ENCODE data around the gene GEMIN4. TPM values are rescaled to one million over a fixed set of nuclear protein-coding genes. Genes with fewer than 3 reads are reported as not detected.

GEMIN4 gene
- total RNA-seq, 1 donor from 2014 or later, result 18.4 TPM

- Histone ChIP-seq H3K79me2 (ENCODE audit: insufficient read depth, low read length) (peaks cover 72% of the 10 kb centered on the region), H3K9ac (ENCODE audit: low read length) (no peak overlapping the region), H2AFZ (ENCODE audit: low read depth, low read length) (no peak overlapping the region), H3K9me3 (ENCODE audit: insufficient read depth, low read depth, low read length) (no peaks in the 10 kb centered on the region), H3K4me1 (ENCODE audit: insufficient read depth, low read length) (no peaks in the 10 kb centered on the region), H3K27ac (ENCODE audit: low read depth, low read length) (no peak overlapping the region), H4K20me1 (ENCODE audit: insufficient read depth, low read length) (peaks cover 54% of the 10 kb centered on the region), H3K4me2 (ENCODE audit: low read length) (no peak overlapping the region), H3K4me3 (ENCODE audit: insufficient read depth, low read depth, low read length) (no peak overlapping the region), H3K36me3 (ENCODE audit: insufficient read depth, low read length) (peaks cover 22% of the 10 kb centered on the region), H3K27me3 (ENCODE audit: insufficient read depth, low read length) (no peaks in the 10 kb centered on the region)
- DNase-seq (ENCODE audit: low read depth), result no peak
- Mint-ChIP-seq H3K27me3 (ENCODE audit: low read depth, unreplicated experiment) (no peaks in the 10 kb centered on the region), H3K4me1 (ENCODE audit: low read depth, unreplicated experiment) (peaks cover 2% of the 10 kb centered on the region), H3K27ac (ENCODE audit: unreplicated experiment) (no peak overlapping the region), H3K4me3 (ENCODE audit: unreplicated experiment) (no peak overlapping the region), H3K9me3 (ENCODE audit: unreplicated experiment) (no peaks in the 10 kb centered on the region), H3K36me3 (ENCODE audit: low read depth, unreplicated experiment) (peaks cover 5% of the 10 kb centered on the region)
- FAIRE-seq, result no peak
- TF ChIP-seq EZH2 (IDR thresholded peaks at IDR 0.05; ENCODE audit: insufficient read depth, low read length) (no peak), CTCF (IDR thresholded peaks at IDR 0.05; ENCODE audit: insufficient read depth, low read depth, low read length) (no peak)
Observed at GRCh38 chr17:705863-706262, 46.2 kb downstream of the GEMIN4 start.

- Histone ChIP-seq H3K9ac (ENCODE audit: low read length) (no peak overlapping the region), H3K79me2 (ENCODE audit: insufficient read depth, low read length) (peaks cover 64% of the 10 kb centered on the region), H4K20me1 (ENCODE audit: insufficient read depth, low read length) (peaks cover 49% of the 10 kb centered on the region), H3K4me1 (ENCODE audit: insufficient read depth, low read length) (no peaks in the 10 kb centered on the region), H3K4me3 (ENCODE audit: insufficient read depth, low read depth, low read length) (no peak overlapping the region), H3K36me3 (ENCODE audit: insufficient read depth, low read length) (peaks cover 19% of the 10 kb centered on the region), H3K27ac (ENCODE audit: low read depth, low read length) (no peak overlapping the region), H3K27me3 (ENCODE audit: insufficient read depth, low read length) (no peaks in the 10 kb centered on the region), H3K4me2 (ENCODE audit: low read length) (no peak overlapping the region), H3K9me3 (ENCODE audit: insufficient read depth, low read depth, low read length) (no peaks in the 10 kb centered on the region), H2AFZ (ENCODE audit: low read depth, low read length) (no peak overlapping the region)
- no peak for FAIRE-seq
- H3K9me3 Mint-ChIP-seq (ENCODE audit: unreplicated experiment), result no peaks in the 10 kb centered on the region
- peaks cover 5% of the 10 kb centered on the region for H3K36me3 Mint-ChIP-seq (ENCODE audit: low read depth, unreplicated experiment)
- H3K4me3 Mint-ChIP-seq (ENCODE audit: unreplicated experiment), result no peak overlapping the region
- no peaks in the 10 kb centered on the region for H3K27me3 Mint-ChIP-seq (ENCODE audit: low read depth, unreplicated experiment)
- no peak for DNase-seq (ENCODE audit: low read depth)
- H3K4me1 Mint-ChIP-seq (ENCODE audit: low read depth, unreplicated experiment), result peaks cover 2% of the 10 kb centered on the region
- TF ChIP-seq CTCF (IDR thresholded peaks at IDR 0.05; ENCODE audit: insufficient read depth, low read depth, low read length), result no peak
- TF ChIP-seq EZH2 (IDR thresholded peaks at IDR 0.05; ENCODE audit: insufficient read depth, low read length), result no peak
- no peak overlapping the region for H3K27ac Mint-ChIP-seq (ENCODE audit: unreplicated experiment)
Observed at GRCh38 chr17:705011-705410, 47.1 kb downstream of the GEMIN4 start.

GRCh38 chr17:704111-704864, 47.8 kb downstream of the GEMIN4 start:
- Histone ChIP-seq H4K20me1 (ENCODE audit: insufficient read depth, low read length) (peaks cover 49% of the 10 kb centered on the region), H3K9ac (ENCODE audit: low read length) (no peak overlapping the region), H3K4me2 (ENCODE audit: low read length) (no peak overlapping the region), H3K4me1 (ENCODE audit: insufficient read depth, low read length) (no peaks in the 10 kb centered on the region), H3K9me3 (ENCODE audit: insufficient read depth, low read depth, low read length) (no peaks in the 10 kb centered on the region), H3K79me2 (ENCODE audit: insufficient read depth, low read length) (peaks cover 63% of the 10 kb centered on the region), H3K27me3 (ENCODE audit: insufficient read depth, low read length) (no peaks in the 10 kb centered on the region), H3K27ac (ENCODE audit: low read depth, low read length) (no peak overlapping the region), H2AFZ (ENCODE audit: low read depth, low read length) (no peak overlapping the region), H3K36me3 (ENCODE audit: insufficient read depth, low read length) (peaks cover 19% of the 10 kb centered on the region), H3K4me3 (ENCODE audit: insufficient read depth, low read depth, low read length) (no peak overlapping the region)
- TF ChIP-seq CTCF (IDR thresholded peaks at IDR 0.05; ENCODE audit: insufficient read depth, low read depth, low read length), result no peak
- TF ChIP-seq EZH2 (IDR thresholded peaks at IDR 0.05; ENCODE audit: insufficient read depth, low read length), result no peak
- peak; percentile 42 for DNase-seq (ENCODE audit: low read depth)
- peak; percentile 78 for FAIRE-seq
- Mint-ChIP-seq H3K27ac (ENCODE audit: unreplicated experiment) (no peak overlapping the region), H3K4me1 (ENCODE audit: low read depth, unreplicated experiment) (peaks cover 2% of the 10 kb centered on the region), H3K36me3 (ENCODE audit: low read depth, unreplicated experiment) (peaks cover 1% of the 10 kb centered on the region), H3K4me3 (ENCODE audit: unreplicated experiment) (no peak overlapping the region), H3K9me3 (ENCODE audit: unreplicated experiment) (no peaks in the 10 kb centered on the region), H3K27me3 (ENCODE audit: low read depth, unreplicated experiment) (no peaks in the 10 kb centered on the region)

All from astrocyte (in vitro differentiated cells and primary cell).